HepG2 (cell line): ENCODE results near the gene BLCAP. TPM values are rescaled to one million over a fixed set of nuclear protein-coding genes. Genes with fewer than 3 reads are reported as not detected.
"Not testable (repeated sequence)": the region's sequence is repeated elsewhere in the genome, so short reads cannot be mapped to it uniquely, and the experiment has no call there.

Experiments used
- ATAC-seq: fragments of 200-7000 bp; cut with Tn5 transposase; 3 replicates; pipeline ENCODE4 v1.9.1; 2020; ENCODE audit warnings: mild to moderate bottlenecking, moderate library complexity
- BruUV-seq: library from RNA; stranded (reverse); fragments of 400-500 nt; replicated peaks from 2 replicates; lab custom pipeline; 2021; lab: Mats Ljungman, UMichigan
- CTCF ChIA-PET: fragments of 300-600 bp; formaldehyde crosslinking; extraction: SDS; loops from one replicate; lab custom pipeline; 2021; ENCODE audit warnings: low total read pairs, inconsistent platforms, low intra/inter-chr PET ratio; lab: Yijun Ruan, JAX
- POLR2A ChIA-PET: fragments of 350-600 bp; sonication (Branson Sonifier 250); formaldehyde crosslinking; loops from one replicate; lab custom pipeline; 2020; ENCODE audit warnings: antibody characterized with exemption, inconsistent platforms; lab: Yijun Ruan, JAX
- DNase-seq: peaks from one replicate; pipeline ENCODE4 v3.0.0-alpha.2; 2015; ENCODE audit warnings: low spot score
- FAIRE-seq: peaks from 3 replicates; lab custom pipeline; 2011; peaks lifted over from hg19 to GRCh38; lab: Jason Lieb, UNC
- H2AFZ ChIP-seq: one replicate; pipeline ENCODE4 v1.6.1; 2011; ENCODE audit warnings: low read length, inconsistent platforms
- H3K27ac ChIP-seq: fragments of 300-600 bp; 3 replicates; pipeline ENCODE4 v1.8.0; 2011; ENCODE audit warnings: mixed run types, mild to moderate bottlenecking, mixed read lengths, low read length, inconsistent platforms; ENCODE audit not compliant: insufficient read depth; ENCODE audit errors: extremely low read length
- H3K27me3 ChIP-seq, 2 experiments: fragments of 200-600 bp in 1 of 2; 2 replicates in 1 of 2; 3 replicates in 1 of 2; pipeline versions ENCODE4 v1.6.0 to v1.8.0; 2011; ENCODE audit warnings: low read length in 2 of 2, mild to moderate bottlenecking in 2 of 2, moderate library complexity in 2 of 2, inconsistent platforms in 1 of 2; ENCODE audit not compliant: insufficient read depth in 2 of 2, control insufficient read depth in 1 of 2
- H3K36me3 ChIP-seq, 2 experiments: fragments of 200-600 bp in 1 of 2; replicated peaks in 1 of 2; 2 replicates in 1 of 2; 3 replicates in 1 of 2; pipeline versions ENCODE4 v1.5.1 to v1.8.0; 2011; ENCODE audit warnings: low read length in 2 of 2, inconsistent platforms in 1 of 2; ENCODE audit not compliant: insufficient read depth in 2 of 2, control insufficient read depth in 1 of 2
- H3K4me1 ChIP-seq: 2 replicates; pipeline ENCODE4 v1.5.1; 2012; ENCODE audit warnings: low read length, inconsistent platforms; ENCODE audit not compliant: insufficient read depth
- H3K4me2 ChIP-seq: 2 replicates; pipeline ENCODE4 v1.6.0; 2011; ENCODE audit warnings: low read depth, low read length, inconsistent platforms
- H3K4me3 ChIP-seq, 3 experiments: fragments of 200-600 bp in 1 of 3; sonication (generic), shearing (Covaris generic) in 1 of 3; replicated peaks in 1 of 3; 2 replicates each; pipeline ENCODE4 v1.5.1; 2011 to 2016; ENCODE audit warnings: low read length in 3 of 3, inconsistent platforms in 2 of 3, low read depth in 2 of 3, mild to moderate bottlenecking in 2 of 3, control low read depth in 1 of 3, mixed read lengths in 1 of 3; ENCODE audit not compliant: insufficient read depth in 1 of 3
- H3K79me2 ChIP-seq: one replicate; pipeline ENCODE4 v1.6.1; 2011; ENCODE audit warnings: low read length, inconsistent platforms; ENCODE audit not compliant: insufficient read depth
- H3K9ac ChIP-seq: 2 replicates; pipeline ENCODE4 v1.6.0; 2011; ENCODE audit warnings: mild to moderate bottlenecking, low read depth, low read length, inconsistent platforms; ENCODE audit not compliant: insufficient read depth
- H3K9me3 ChIP-seq: 2 replicates; pipeline ENCODE4 v1.5.1; 2012; ENCODE audit warnings: mild to moderate bottlenecking, low read length
- H4K20me1 ChIP-seq: 2 replicates; pipeline ENCODE4 v1.6.0; 2011; ENCODE audit warnings: inconsistent platforms, mild to moderate bottlenecking, low read length, moderate library complexity; ENCODE audit not compliant: insufficient read depth
- CBX5 ChIP-seq: sonication (generic); formaldehyde crosslinking; IDR thresholded peaks from 2 replicates; pipeline ENCODE4 v1.4.0; 2020; ENCODE audit warnings: missing genetic modification reagents, borderline replicate concordance
- IKZF4 ChIP-seq: sonication (generic); formaldehyde crosslinking; IDR thresholded peaks from 2 replicates; pipeline ENCODE4 v1.5.1; 2020; ENCODE audit warnings: borderline replicate concordance, mild to moderate bottlenecking, low read depth, missing genetic modification reagents; ENCODE audit errors: not compliant biosample characterization
- RCOR2 ChIP-seq: IDR thresholded peaks from 2 replicates; pipeline ENCODE4 v1.6.1; 2016; ENCODE audit warnings: missing biosample characterization, missing genetic modification reagents
- TCF7L2 ChIP-seq: IDR thresholded peaks from 2 replicates; pipeline ENCODE4 v1.6.1; 2011; ENCODE audit warnings: mild to moderate bottlenecking, low read depth, low read length, moderate library complexity
- ZMYM2 ChIP-seq: sonication (generic); formaldehyde crosslinking; IDR thresholded peaks from 2 replicates; pipeline ENCODE4 v1.8.0; 2022; ENCODE audit warnings: mild to moderate bottlenecking, missing genetic modification reagents
- ZNF33A ChIP-seq: sonication (generic); formaldehyde crosslinking; IDR thresholded peaks from 2 replicates; pipeline ENCODE4 v1.5.1; 2020; ENCODE audit warnings: missing genetic modification reagents, mild to moderate bottlenecking, moderate library complexity, borderline replicate concordance
- ZNF629 ChIP-seq: sonication (generic); formaldehyde crosslinking; conservative IDR thresholded peaks from 2 replicates; pipeline ENCODE4 v1.5.0; 2020; ENCODE audit warnings: missing genetic modification reagents
- ZNF660 ChIP-seq: sonication (generic); formaldehyde crosslinking; IDR thresholded peaks from 2 replicates; pipeline ENCODE4 v1.5.1; 2020; ENCODE audit warnings: mild to moderate bottlenecking, low read depth, missing genetic modification reagents, borderline replicate concordance
- ZNF781 ChIP-seq: sonication (generic); formaldehyde crosslinking; IDR thresholded peaks from 2 replicates; pipeline ENCODE4 v1.5.1; 2020; ENCODE audit warnings: borderline replicate concordance, mild to moderate bottlenecking, missing genetic modification reagents; ENCODE audit errors: not compliant biosample characterization
- WGBS: methylation state at CpG from one replicate; pipeline ENCODE4 v1.1.6; 2017; ENCODE audit warnings: low lambda C conversion rate; 5-methylcytosine and 5-hydroxymethylcytosine counted together
- in situ Hi-C: cut with HindIII; loops from 2 replicates; pipeline ENCODE4 v1.10.0; 2017; ENCODE audit warnings: low pct_unique_long_range_greater_than_20kb; ENCODE audit not compliant: extremely low pct_ligation_motif_present
- intact Hi-C: fragments of 100-400 bp; cut with micrococcal nuclease; formaldehyde crosslinking; loops from one replicate; pipeline ENCODE4 v1.10.0; 2022; ENCODE audit not compliant: unreplicated experiment
- polyA plus RNA-seq, 8 experiments: library from polyadenylated mRNA; depleted of rRNA in 3 of 8; stranded (reverse) in 7 of 8; unstranded in 1 of 8; fragments of >200 nt; fragmentation: Illumina TruSeq in 4 of 8; extraction: Trizol in 4 of 8; gene quantifications; 2 replicates each; pipeline versions ENCODE4 v1.2.1 to v1.2.3, GENCODE V29; 2011 to 2016; ENCODE audit warnings: low read depth in 4 of 8, missing spikeins in 1 of 8, mixed read lengths in 1 of 8; ENCODE audit not compliant: insufficient read depth in 1 of 8
- total RNA-seq, 5 experiments: library from RNA; depleted of rRNA; stranded (reverse); fragments of >200 nt; fragmentation: Illumina TruSeq; extraction: Trizol; gene quantifications; 2 replicates each; pipeline ENCODE4 v1.2.3, GENCODE V29; 2016; ENCODE audit warnings: low read depth in 1 of 5
- TF ChIP-seq, protein P1 (sequence below): sonication (generic); formaldehyde crosslinking; IDR thresholded peaks from 2 replicates; pipeline ENCODE4 v1.4.0; 2020; ENCODE audit warnings: mild to moderate bottlenecking, missing genetic modification reagents

BLCAP gene
- total and polyA plus RNA-seq, 2 of the 13 experiments (the other 11 are each of a cell fraction or from before 2014, with no cell fraction given): 52.4 to 86.8 TPM

DNA sequence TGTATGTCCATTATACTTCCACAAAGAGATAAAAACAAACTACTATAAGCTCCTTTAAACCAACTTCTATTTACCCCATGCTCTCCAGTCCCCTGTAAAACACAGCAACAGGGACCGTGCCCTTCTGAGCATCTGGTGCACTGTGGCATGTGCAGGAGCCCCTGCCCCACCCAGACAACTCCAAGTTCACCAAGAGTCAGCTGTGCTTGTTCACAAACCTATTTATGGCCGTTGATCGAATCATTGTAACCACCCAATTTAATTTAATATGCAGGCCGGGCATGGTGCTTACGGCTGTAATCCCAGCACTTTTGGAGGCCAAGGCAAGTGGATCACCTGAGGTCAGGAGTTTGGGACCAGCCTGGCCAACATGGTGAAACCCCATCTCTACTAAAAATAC, 13.7 kb upstream of the BLCAP start (continued):
- TF ChIP-seq IKZF4 (CRISPR knock-in tag): no peak
- TF ChIP-seq CBX5 (CRISPR knock-in tag): no peak
- TF ChIP-seq, protein P1, sequence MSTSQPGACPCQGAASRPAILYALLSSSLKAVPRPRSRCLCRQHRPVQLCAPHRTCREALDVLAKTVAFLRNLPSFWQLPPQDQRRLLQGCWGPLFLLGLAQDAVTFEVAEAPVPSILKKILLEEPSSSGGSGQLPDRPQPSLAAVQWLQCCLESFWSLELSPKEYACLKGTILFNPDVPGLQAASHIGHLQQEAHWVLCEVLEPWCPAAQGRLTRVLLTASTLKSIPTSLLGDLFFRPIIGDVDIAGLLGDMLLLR (CRISPR knock-in tag): no peak
- TF ChIP-seq ZNF781 (CRISPR knock-in tag): no peak
- TF ChIP-seq ZNF660 (CRISPR knock-in tag): no peak
- no peak for TF ChIP-seq TCF7L2
- no peak for TF ChIP-seq ZNF33A

DNA sequence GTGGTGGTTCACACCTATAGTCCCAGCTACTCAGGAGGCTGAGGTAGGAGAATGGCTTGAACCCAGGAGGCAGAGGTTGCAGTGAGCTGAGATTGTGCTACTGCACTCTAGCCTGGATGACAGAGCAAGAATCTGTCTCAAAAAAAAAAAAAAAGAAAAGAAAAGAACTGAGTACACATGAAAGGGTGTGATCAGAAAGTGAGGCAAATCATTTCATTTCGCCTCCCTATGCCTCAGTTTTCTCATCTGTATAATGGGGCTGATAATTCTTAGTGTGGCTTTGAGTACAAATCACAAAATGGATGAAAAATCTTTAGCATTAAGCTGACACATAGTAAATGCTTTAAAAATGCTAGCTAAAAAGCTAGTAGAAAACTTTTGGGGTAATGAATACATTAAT, 13.2 kb upstream of the BLCAP start:
- H2AFZ ChIP-seq, H3K4me3 ChIP-seq, H3K36me3 ChIP-seq, H3K9me3 ChIP-seq, FAIRE-seq, H3K27ac ChIP-seq, CTCF ChIA-PET, intact Hi-C loops, BruUV-seq, DNase-seq, H3K4me2 ChIP-seq, H4K20me1 ChIP-seq, ATAC-seq, H3K79me2 ChIP-seq, in situ Hi-C loops, H3K27me3 ChIP-seq, H3K9ac ChIP-seq: not testable (repeated sequence)
- TF ChIP-seq ZMYM2 (CRISPR knock-in tag) (0 out of 2 replicates have a peak, but pooled peaks have one; percentile 13), ZNF629 (peak; percentile 89), RCOR2 (CRISPR knock-in tag) (0 out of 2 replicates have a peak, but pooled peaks have one; percentile 35)
- H3K4me1 ChIP-seq: peaks cover 60% of the 10 kb centered on the region
- POLR2A ChIA-PET: interaction anchor here (0.6 kb wide), 1 partner anchor 9 kb away, joined by 3 read pairs; no protein-coding TSS in a partner anchor
- 21% methylated on average over 1 of the region's 1 CpG for WGBS
